SH-SY5Y (cell line): ENCODE measurements around the gene PACS2.

Source experiments
- GATA2 ChIP-seq: IDR thresholded peaks from 2 replicates; pipeline ENCODE4 v1.6.1; 2011; ENCODE audit warnings: mild to moderate bottlenecking, low read depth, low read length
- GATA3 ChIP-seq: IDR thresholded peaks from 2 replicates; pipeline ENCODE4 v1.6.1; 2011; ENCODE audit warnings: low read depth, mild to moderate bottlenecking, low read length, moderate library complexity

- TF ChIP-seq GATA2 (no peak), GATA3 (no peak)
These were observed 17.9 kb downstream of the PACS2 start for GRCh38 chr14:105332350-105332874.
